ENCODE measurements around the gene PSMD1.

Gene PSMD1

DNA sequence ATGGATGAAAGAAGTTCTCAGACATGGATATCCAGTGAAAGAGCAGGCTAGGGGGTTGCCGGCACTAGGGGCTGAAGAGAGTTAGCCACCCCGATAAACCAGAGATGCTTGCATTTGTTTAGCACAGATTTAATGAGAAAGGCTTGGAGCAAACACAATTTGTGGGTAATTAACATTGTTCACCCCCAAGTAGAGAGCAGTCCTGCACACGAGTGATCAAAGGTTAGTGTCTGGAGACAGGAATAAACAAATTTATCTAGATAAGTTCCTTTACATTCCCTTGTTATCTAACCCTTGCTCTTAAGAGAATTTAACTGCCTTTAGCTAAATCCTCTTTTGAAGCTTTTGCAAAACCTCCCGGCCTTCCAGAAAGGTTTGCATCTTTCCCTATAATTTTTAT, 44.3 kb downstream of the PSMD1 start:
- TF ChIP-seq, protein P1, sequence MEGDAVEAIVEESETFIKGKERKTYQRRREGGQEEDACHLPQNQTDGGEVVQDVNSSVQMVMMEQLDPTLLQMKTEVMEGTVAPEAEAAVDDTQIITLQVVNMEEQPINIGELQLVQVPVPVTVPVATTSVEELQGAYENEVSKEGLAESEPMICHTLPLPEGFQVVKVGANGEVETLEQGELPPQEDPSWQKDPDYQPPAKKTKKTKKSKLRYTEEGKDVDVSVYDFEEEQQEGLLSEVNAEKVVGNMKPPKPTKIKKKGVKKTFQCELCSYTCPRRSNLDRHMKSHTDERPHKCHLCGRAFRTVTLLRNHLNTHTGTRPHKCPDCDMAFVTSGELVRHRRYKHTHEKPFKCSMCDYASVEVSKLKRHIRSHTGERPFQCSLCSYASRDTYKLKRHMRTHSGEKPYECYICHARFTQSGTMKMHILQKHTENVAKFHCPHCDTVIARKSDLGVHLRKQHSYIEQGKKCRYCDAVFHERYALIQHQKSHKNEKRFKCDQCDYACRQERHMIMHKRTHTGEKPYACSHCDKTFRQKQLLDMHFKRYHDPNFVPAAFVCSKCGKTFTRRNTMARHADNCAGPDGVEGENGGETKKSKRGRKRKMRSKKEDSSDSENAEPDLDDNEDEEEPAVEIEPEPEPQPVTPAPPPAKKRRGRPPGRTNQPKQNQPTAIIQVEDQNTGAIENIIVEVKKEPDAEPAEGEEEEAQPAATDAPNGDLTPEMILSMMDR (IDR thresholded peaks at IDR 0.05), result no peak
- Histone ChIP-seq H3K4me3 (no peak overlapping the region), H3K27ac (no peak overlapping the region)
- DNase-seq (ENCODE audit: low spot score), result no peak

- TF ChIP-seq, protein P1 (IDR thresholded peaks at IDR 0.05), result no peak
- no peak overlapping the region for H3K27ac ChIP-seq
- no peak overlapping the region for H3K4me3 ChIP-seq
- no peak for DNase-seq (ENCODE audit: low spot score)
Measured at GRCh38 chr2:231102772-231103171, 46.1 kb downstream of the PSMD1 start.

DNA sequence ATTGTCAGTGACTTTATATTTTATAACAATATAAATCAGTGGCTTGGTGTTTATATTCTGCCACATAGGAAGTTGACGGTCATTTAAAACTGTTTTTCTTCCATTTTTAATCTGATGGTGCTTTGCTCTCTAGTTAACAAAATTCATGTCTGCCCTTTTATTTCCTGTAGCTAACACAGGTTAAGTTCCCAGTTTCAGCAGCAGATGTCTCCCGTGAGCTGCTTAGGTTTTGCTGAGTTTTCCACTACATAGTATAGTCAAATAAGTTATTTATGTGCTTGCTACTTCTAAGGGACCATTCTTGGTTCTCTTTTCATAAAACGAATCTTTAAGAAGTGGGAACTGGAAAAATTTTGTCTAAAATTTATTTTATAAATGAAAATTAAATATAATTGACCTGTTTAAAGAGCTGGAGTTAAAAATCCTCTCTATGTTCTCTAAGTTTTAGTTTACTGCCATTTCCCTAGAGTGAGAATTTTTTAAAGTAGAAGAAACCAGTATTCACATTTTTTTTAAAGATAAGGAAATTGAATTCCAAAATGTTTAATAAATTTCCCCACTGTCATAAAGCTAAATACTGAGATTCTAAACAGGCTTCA, 47.5 kb downstream of the PSMD1 start:
- H3K4me3 ChIP-seq, result no peak overlapping the region
- TF ChIP-seq, protein P1 (IDR thresholded peaks at IDR 0.05), result peak; percentile 67
- DNase-seq (ENCODE audit: low spot score), result no peak
- no peak overlapping the region for H3K27ac ChIP-seq

- DNase-seq (ENCODE audit: low spot score), result no peak
- Histone ChIP-seq H3K27ac (no peak overlapping the region), H3K4me3 (no peak overlapping the region)
- TF ChIP-seq, protein P1 (IDR thresholded peaks at IDR 0.05), result no peak
Measured at GRCh38 chr2:231110551-231110950, 53.9 kb downstream of the PSMD1 start.

DNA sequence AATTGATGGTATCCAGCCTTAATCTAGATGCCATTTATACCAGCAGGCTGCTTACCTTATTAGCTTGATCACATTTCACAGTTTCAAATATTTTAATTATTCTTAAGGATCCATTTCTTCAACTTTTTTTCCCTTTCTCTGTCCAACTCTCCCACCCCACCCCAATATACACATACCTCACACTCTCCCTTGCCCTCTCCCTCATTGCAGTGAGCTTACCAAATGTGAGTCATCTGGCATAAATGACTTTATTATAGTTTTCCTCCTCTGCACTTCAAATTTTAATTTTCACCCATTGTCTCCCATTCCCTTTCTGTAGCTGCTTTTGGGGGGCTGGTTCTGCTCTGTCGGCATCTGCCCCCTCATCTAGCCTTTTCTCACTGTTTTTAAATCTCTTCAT, 55.3 kb downstream of the PSMD1 start:
- no peak for DNase-seq (ENCODE audit: low spot score)
- no peak overlapping the region for H3K27ac ChIP-seq
- TF ChIP-seq, protein P1 (IDR thresholded peaks at IDR 0.05), result no peak
- no peak overlapping the region for H3K4me3 ChIP-seq

GRCh38 chr2:231113489-231113888, 56.8 kb downstream of the PSMD1 start:
- no peak overlapping the region for H3K27ac ChIP-seq
- no peak for DNase-seq (ENCODE audit: low spot score)
- H3K4me3 ChIP-seq, result no peak overlapping the region
- TF ChIP-seq, protein P1 (IDR thresholded peaks at IDR 0.05), result no peak

DNA sequence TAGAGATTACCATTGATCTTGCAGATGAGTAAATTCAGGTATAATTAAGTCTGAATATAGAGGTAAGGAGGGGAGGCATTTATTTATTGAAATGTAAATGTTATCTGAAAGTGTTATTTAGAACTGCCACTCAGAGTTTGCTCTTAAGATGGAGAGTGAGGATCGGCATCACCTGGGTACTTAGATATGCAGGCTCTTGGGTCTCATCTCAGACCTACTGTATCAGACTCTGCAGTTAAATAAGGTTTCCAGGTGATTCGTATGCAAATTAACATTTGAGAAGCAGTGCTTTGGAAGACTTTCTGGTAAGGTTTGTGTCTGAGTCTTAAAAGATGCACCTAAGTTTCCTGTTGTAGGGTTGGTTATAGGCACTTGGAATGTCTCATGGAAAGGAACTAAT, 59.0 kb downstream of the PSMD1 start:
- Histone ChIP-seq H3K27ac (no peak overlapping the region), H3K4me3 (no peak overlapping the region)
- TF ChIP-seq, protein P1 (IDR thresholded peaks at IDR 0.05), result no peak
- no peak for DNase-seq (ENCODE audit: low spot score)
